ENCODE data around the gene SNRPA1. TPM values are rescaled to one million over a fixed set of nuclear protein-coding genes. Genes with fewer than 3 reads are reported as not detected.
"Not testable (repeated sequence)": the region's sequence is repeated elsewhere in the genome, so short reads cannot be mapped to it uniquely, and the experiment has no call there.

Gene SNRPA1
- total and polyA plus RNA-seq, 9 of the 15 experiments (the other 6 are each of a cell fraction or from before 2014, with no cell fraction given): 62.7 to 245 (median 189) TPM

DNA sequence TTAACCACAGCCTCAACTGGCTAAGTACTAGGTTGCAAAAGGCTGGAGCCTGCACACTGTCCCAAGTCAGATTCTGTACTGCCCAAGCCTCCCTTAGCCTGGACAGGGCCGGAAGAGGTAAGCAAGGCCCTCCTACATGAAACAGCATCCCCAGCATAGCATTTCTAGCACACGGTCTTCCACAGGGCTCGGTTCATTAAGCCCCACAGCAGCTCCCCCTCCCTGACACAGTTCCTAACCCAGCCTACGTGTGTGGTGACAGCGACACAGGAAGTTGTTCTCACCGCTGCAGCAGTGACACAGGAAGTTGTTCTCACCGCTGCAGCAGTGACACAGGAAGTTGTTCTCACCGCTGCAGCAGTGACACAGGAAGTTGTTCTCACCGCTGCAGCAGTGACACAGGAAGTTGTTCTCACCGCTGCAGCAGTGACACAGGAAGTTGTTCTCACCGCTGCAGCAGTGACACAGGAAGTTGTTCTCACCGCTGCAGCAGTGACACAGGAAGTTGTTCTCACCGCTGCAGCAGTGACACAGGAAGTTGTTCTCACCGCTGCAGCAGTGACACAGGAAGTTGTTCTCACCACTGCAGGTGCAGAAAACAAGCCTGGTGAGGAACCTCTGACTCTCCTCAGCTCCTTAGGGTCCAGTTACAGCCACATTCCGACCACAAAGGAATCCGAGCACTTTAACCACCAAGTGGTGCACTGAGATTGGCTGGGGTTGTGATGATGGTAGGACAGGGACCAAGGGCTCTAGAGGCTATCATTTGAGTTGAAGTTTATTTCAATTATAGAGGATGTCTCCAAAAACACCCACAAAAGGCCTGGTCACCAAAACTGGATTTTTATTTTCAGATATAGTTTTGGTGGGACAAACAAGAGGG is 39.1 kb upstream of the SNRPA1 start (continued):
- TF ChIP-seq NR4A1, ATF1 (CRISPR knock-in tag; IDR thresholded peaks at IDR 0.05): not testable (repeated sequence)
- TF ChIP-seq NR4A1 (tag; IDR thresholded peaks at IDR 0.05) (0 out of 2 replicates have a peak, but pooled peaks have one; percentile 51), BACH1 (tag; IDR thresholded peaks at IDR 0.05) (peak; percentile 74; the same call in 1 of the 2 replicates), ZNF41 (CRISPR knock-in tag; conservative IDR thresholded peaks at IDR 0.05) (peak; percentile 72; the same call in 1 of the 2 replicates), SP1 (CRISPR knock-in tag; IDR thresholded peaks at IDR 0.05) (peak; percentile 77; the same call in 1 of the 2 replicates), ZNF197 (CRISPR knock-in tag; IDR thresholded peaks at IDR 0.05; ENCODE audit: low read depth) (peak; percentile 91), ELF1 (tag; IDR thresholded peaks at IDR 0.05) (peak; percentile 86), ATF1 (tag; IDR thresholded peaks at IDR 0.05) (peak; percentile 63), BCL6 (CRISPR knock-in tag; IDR thresholded peaks at IDR 0.05) (peak; percentile 74), ZKSCAN8 (CRISPR knock-in tag; IDR thresholded peaks at IDR 0.05) (peak; percentile 71), EHMT2 (IDR thresholded peaks at IDR 0.05) (peak; percentile 98), BRD4 (IDR thresholded peaks at IDR 0.05) (peak; percentile 83; the same call in 1 of the 2 replicates), PTRF (tag; IDR thresholded peaks at IDR 0.05) (0 out of 2 replicates have a peak, but pooled peaks have one; percentile 48)
- TF ChIP-seq, protein P1, sequence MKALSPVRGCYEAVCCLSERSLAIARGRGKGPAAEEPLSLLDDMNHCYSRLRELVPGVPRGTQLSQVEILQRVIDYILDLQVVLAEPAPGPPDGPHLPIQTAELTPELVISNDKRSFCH (CRISPR knock-in tag; IDR thresholded peaks at IDR 0.05): not testable (repeated sequence)
- TF ChIP-seq, protein P1 (tag; IDR thresholded peaks at IDR 0.05): peak; percentile 54; the same call in 1 of the 2 replicates
- TF ChIP-seq, protein P2, sequence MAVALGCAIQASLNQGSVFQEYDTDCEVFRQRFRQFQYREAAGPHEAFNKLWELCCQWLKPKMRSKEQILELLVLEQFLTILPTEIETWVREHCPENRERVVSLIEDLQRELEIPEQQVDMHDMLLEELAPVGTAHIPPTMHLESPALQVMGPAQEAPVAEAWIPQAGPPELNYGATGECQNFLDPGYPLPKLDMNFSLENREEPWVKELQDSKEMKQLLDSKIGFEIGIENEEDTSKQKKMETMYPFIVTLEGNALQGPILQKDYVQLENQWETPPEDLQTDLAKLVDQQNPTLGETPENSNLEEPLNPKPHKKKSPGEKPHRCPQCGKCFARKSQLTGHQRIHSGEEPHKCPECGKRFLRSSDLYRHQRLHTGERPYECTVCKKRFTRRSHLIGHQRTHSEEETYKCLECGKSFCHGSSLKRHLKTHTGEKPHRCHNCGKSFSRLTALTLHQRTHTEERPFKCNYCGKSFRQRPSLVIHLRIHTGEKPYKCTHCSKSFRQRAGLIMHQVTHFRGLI (CRISPR knock-in tag; IDR thresholded peaks at IDR 0.05): 0 out of 2 replicates have a peak, but pooled peaks have one; percentile 30
- TF ChIP-seq, protein P3, sequence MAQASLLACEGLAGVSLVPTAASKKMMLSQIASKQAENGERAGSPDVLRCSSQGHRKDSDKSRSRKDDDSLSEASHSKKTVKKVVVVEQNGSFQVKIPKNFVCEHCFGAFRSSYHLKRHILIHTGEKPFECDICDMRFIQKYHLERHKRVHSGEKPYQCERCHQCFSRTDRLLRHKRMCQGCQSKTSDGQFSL (CRISPR knock-in tag; IDR thresholded peaks at IDR 0.05): 0 out of 2 replicates have a peak, but pooled peaks have one; percentile 22
- TF ChIP-seq, protein P3 (tag; IDR thresholded peaks at IDR 0.05): not testable (repeated sequence)
- TF ChIP-seq, protein P4, sequence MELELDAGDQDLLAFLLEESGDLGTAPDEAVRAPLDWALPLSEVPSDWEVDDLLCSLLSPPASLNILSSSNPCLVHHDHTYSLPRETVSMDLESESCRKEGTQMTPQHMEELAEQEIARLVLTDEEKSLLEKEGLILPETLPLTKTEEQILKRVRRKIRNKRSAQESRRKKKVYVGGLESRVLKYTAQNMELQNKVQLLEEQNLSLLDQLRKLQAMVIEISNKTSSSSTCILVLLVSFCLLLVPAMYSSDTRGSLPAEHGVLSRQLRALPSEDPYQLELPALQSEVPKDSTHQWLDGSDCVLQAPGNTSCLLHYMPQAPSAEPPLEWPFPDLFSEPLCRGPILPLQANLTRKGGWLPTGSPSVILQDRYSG (tag; conservative IDR thresholded peaks at IDR 0.05; ENCODE audit: low read depth): peak; percentile 83
- TF ChIP-seq, protein P5, sequence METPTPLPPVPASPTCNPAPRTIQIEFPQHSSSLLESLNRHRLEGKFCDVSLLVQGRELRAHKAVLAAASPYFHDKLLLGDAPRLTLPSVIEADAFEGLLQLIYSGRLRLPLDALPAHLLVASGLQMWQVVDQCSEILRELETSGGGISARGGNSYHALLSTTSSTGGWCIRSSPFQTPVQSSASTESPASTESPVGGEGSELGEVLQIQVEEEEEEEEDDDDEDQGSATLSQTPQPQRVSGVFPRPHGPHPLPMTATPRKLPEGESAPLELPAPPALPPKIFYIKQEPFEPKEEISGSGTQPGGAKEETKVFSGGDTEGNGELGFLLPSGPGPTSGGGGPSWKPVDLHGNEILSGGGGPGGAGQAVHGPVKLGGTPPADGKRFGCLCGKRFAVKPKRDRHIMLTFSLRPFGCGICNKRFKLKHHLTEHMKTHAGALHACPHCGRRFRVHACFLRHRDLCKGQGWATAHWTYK (CRISPR knock-in tag; IDR thresholded peaks at IDR 0.05): peak; percentile 37; the same call in 1 of the 2 replicates

All from K562 (cell line).